ENCODE data around the gene PERCC1.

DNA sequence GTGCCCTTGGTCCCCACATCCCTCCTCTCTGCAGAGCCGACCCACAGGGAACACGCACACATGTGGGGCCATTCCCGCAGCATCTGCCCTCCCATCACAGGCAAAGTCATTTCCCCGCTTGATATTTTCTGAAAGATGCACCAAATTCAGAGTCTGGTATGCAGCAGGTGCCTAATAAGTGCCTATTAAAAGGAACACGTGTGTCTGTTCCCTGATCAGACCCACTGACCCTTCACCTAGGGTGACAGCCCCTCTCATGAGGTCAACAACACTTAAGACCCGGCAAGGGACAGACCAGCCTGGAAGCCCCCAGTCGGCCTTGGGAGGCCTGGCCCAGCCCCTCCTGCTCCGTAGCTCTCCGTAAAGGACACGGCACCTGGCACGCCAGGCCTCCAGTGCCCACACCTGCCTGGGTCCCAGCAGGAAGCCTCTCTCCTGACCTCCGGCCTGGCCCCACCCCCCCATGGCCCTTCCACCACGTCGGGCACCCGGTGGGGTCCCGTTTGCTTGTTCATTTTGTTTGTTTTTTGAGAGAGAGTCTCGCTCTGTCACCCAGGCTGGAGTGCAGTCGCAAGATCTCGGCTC is 36.4 kb upstream of the PERCC1 start:
- TF ChIP-seq, protein P1, sequence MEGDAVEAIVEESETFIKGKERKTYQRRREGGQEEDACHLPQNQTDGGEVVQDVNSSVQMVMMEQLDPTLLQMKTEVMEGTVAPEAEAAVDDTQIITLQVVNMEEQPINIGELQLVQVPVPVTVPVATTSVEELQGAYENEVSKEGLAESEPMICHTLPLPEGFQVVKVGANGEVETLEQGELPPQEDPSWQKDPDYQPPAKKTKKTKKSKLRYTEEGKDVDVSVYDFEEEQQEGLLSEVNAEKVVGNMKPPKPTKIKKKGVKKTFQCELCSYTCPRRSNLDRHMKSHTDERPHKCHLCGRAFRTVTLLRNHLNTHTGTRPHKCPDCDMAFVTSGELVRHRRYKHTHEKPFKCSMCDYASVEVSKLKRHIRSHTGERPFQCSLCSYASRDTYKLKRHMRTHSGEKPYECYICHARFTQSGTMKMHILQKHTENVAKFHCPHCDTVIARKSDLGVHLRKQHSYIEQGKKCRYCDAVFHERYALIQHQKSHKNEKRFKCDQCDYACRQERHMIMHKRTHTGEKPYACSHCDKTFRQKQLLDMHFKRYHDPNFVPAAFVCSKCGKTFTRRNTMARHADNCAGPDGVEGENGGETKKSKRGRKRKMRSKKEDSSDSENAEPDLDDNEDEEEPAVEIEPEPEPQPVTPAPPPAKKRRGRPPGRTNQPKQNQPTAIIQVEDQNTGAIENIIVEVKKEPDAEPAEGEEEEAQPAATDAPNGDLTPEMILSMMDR (IDR thresholded peaks at IDR 0.05): no peak
- no peak for TF ChIP-seq EZH2 (IDR thresholded peaks at IDR 0.05)
